ENCODE results near the gene C19orf12.

Gene C19orf12

GRCh38 chr19:29651622-29652394 is 63.3 kb downstream of the C19orf12 start:
- ChIA-PET POLR2A (no interaction called here), CTCF (interaction anchor here (1.2 kb wide), 1 partner anchor 43 kb away, joined by 3 read pairs; no protein-coding TSS in a partner anchor)
- DNase-seq (ENCODE audit: extremely low spot score): no peak
- TF ChIP-seq CTCF (IDR thresholded peaks at IDR 0.05; ENCODE audit: control extremely low read depth, extremely low read depth, low read depth, missing control alignments): no peak

GRCh38 chr19:29650772-29651387 is 64.2 kb downstream of the C19orf12 start:
- TF ChIP-seq CTCF (IDR thresholded peaks at IDR 0.05; ENCODE audit: control extremely low read depth, extremely low read depth, low read depth, missing control alignments): no peak
- CTCF ChIA-PET: no interaction called here
- no peak for DNase-seq (ENCODE audit: extremely low spot score)
- POLR2A ChIA-PET: no interaction called here

Data from GM10248 (cell line).